Measurements from ENCODE around the gene BRSK1.

DNA sequence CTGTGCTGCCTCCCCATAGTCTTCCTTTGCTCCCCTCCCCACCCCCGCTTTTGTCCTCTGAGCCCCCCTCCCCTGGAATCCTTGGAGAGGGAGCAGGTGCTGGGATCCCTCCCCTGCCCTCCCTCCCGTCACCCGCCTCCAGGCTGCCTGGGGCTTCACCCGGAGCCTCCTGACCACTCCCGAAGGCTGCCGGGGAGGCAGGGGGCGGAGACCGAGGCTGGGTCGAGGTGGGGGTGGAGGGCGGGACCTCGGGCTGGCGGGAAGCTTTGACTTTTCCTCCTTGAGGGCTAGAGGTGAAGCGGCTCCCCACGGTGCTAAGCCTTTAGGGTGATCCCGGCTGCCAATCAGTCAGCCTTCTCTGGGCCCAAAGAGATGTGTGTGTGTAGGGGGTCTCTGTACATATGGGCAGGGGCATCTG, 57.4 kb downstream of the BRSK1 start:
- TF ChIP-seq, protein P1, sequence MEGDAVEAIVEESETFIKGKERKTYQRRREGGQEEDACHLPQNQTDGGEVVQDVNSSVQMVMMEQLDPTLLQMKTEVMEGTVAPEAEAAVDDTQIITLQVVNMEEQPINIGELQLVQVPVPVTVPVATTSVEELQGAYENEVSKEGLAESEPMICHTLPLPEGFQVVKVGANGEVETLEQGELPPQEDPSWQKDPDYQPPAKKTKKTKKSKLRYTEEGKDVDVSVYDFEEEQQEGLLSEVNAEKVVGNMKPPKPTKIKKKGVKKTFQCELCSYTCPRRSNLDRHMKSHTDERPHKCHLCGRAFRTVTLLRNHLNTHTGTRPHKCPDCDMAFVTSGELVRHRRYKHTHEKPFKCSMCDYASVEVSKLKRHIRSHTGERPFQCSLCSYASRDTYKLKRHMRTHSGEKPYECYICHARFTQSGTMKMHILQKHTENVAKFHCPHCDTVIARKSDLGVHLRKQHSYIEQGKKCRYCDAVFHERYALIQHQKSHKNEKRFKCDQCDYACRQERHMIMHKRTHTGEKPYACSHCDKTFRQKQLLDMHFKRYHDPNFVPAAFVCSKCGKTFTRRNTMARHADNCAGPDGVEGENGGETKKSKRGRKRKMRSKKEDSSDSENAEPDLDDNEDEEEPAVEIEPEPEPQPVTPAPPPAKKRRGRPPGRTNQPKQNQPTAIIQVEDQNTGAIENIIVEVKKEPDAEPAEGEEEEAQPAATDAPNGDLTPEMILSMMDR (IDR thresholded peaks at IDR 0.05; ENCODE audit: low read depth, low read length, poor library complexity, severe bottlenecking), result no peak
- no peak for TF ChIP-seq EZH2phosphoT487 (IDR thresholded peaks at IDR 0.05; ENCODE audit: borderline replicate concordance, low read length)

Data from DOHH2 (cell line).